Vagina (tissue), 2 donors: ENCODE results near the gene SLC1A2. TPM values are rescaled to one million over a fixed set of nuclear protein-coding genes. Genes with fewer than 3 reads are reported as not detected.

Source experiments
- DNase-seq, 2 donors: peaks; one replicate each; pipeline ENCODE4 v3.0.0-alpha.2; 2017; ENCODE audit errors: extremely low spot score in 2 of 2
- H3K27ac ChIP-seq: fragments of 200-600 bp; sonication (generic); one replicate; pipeline ENCODE4 v1.5.1; 2019
- H3K27me3 ChIP-seq: fragments of 200-600 bp; sonication (generic); one replicate; pipeline ENCODE4 v1.5.1; 2019
- H3K36me3 ChIP-seq, 2 donors: fragments of 200-600 bp; sonication (generic); one replicate each; pipeline ENCODE4 v1.5.1; 2017 to 2019
- H3K4me1 ChIP-seq: fragments of 200-600 bp; sonication (generic); one replicate; pipeline ENCODE4 v1.5.1; 2019
- H3K4me3 ChIP-seq, 2 donors: fragments of 200-600 bp; sonication (generic); 1 replicate in 1 of 2; 2 replicates in 1 of 2; pipeline ENCODE4 v1.5.1; 2016 to 2019
- H3K9me3 ChIP-seq: fragments of 200-600 bp; sonication (generic); one replicate; pipeline ENCODE4 v1.5.1; 2019
- POLR2A ChIP-seq, 2 donors: fragments of 450-650 bp; IDR thresholded peaks; one replicate each; pipeline ENCODE4 v1.6.1; 2017; ENCODE audit warnings: antibody characterized with exemption in 2 of 2, mild to moderate bottlenecking in 2 of 2, moderate library complexity in 2 of 2
- POLR2AphosphoS5 ChIP-seq, 2 donors: sonication (generic); formaldehyde crosslinking; IDR thresholded peaks; one replicate each; pipeline ENCODE4 v1.9.0; 2017; ENCODE audit warnings: antibody characterized with exemption in 2 of 2, mild to moderate bottlenecking in 2 of 2, low read depth in 1 of 2; ENCODE audit not compliant: insufficient read depth in 1 of 2
- intact Hi-C: fragments of 100-400 bp; cut with DNase I; formaldehyde crosslinking; loops from one replicate; pipeline ENCODE4 v1.15.1; 2023
- small RNA-seq: library from RNA; depleted of rRNA; stranded (forward); fragments of <200 nt; gene quantifications from one replicate; pipeline ENCODE3, GENCODE V24; 2016
- total RNA-seq: library from RNA; depleted of rRNA; stranded (reverse); fragments of >200 nt; gene quantifications from one replicate; pipeline ENCODE4 v1.2.3, GENCODE V29; 2016
- TF ChIP-seq, protein P1 (sequence below), 3 experiments: fragments of 450-650 bp in 2 of 3; fragments of 200-600 bp in 1 of 3; sonication (generic) in 1 of 3; IDR thresholded peaks; one replicate each; pipeline ENCODE4 v1.5.1; 2017 to 2019; ENCODE audit warnings: antibody characterized with exemption in 3 of 3, mild to moderate bottlenecking in 2 of 3, moderate library complexity in 2 of 3

The SLC1A2 gene
- total RNA-seq, 1 donor from 2014 or later: 4.7 TPM

DNA sequence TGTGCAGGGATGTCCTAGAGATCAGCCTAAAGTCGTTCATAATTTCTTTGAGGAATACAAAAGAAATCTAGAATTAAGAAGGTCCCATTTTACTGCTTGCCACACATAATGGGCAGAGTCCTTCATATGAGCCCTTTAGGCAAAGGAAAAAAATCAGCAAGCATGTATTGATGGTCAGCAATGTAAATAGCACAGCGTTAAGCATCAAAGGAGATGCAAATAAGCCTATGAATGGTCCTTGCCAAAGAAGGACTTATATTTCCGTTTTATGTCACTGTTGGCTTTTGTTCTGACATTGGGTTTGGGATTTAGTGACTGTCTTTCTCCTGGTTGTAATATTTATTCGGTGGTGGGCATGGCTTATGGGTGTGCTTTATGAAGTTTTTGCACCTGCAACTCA, 210.6 kb downstream of the SLC1A2 start:
- Histone ChIP-seq H3K4me1 (peaks cover 14% of the 10 kb centered on the region), H3K27me3 (no peaks in the 10 kb centered on the region), H3K27ac (no peak overlapping the region), H3K4me3 (no peak overlapping the region), H3K9me3 (no peaks in the 10 kb centered on the region), H3K36me3 (peaks cover 0 to 46% of the 10 kb centered on the region in 2 donors)
- intact Hi-C loops: no loop called here
- DNase-seq: no peak
- TF ChIP-seq POLR2A (IDR thresholded peaks at IDR 0.05) (no peak), POLR2AphosphoS5 (IDR thresholded peaks at IDR 0.05; ENCODE audit: insufficient read depth in 1 of 2, low read depth in 1 of 2) (no peak)
- TF ChIP-seq, protein P1, sequence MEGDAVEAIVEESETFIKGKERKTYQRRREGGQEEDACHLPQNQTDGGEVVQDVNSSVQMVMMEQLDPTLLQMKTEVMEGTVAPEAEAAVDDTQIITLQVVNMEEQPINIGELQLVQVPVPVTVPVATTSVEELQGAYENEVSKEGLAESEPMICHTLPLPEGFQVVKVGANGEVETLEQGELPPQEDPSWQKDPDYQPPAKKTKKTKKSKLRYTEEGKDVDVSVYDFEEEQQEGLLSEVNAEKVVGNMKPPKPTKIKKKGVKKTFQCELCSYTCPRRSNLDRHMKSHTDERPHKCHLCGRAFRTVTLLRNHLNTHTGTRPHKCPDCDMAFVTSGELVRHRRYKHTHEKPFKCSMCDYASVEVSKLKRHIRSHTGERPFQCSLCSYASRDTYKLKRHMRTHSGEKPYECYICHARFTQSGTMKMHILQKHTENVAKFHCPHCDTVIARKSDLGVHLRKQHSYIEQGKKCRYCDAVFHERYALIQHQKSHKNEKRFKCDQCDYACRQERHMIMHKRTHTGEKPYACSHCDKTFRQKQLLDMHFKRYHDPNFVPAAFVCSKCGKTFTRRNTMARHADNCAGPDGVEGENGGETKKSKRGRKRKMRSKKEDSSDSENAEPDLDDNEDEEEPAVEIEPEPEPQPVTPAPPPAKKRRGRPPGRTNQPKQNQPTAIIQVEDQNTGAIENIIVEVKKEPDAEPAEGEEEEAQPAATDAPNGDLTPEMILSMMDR (IDR thresholded peaks at IDR 0.05): no peak

DNA sequence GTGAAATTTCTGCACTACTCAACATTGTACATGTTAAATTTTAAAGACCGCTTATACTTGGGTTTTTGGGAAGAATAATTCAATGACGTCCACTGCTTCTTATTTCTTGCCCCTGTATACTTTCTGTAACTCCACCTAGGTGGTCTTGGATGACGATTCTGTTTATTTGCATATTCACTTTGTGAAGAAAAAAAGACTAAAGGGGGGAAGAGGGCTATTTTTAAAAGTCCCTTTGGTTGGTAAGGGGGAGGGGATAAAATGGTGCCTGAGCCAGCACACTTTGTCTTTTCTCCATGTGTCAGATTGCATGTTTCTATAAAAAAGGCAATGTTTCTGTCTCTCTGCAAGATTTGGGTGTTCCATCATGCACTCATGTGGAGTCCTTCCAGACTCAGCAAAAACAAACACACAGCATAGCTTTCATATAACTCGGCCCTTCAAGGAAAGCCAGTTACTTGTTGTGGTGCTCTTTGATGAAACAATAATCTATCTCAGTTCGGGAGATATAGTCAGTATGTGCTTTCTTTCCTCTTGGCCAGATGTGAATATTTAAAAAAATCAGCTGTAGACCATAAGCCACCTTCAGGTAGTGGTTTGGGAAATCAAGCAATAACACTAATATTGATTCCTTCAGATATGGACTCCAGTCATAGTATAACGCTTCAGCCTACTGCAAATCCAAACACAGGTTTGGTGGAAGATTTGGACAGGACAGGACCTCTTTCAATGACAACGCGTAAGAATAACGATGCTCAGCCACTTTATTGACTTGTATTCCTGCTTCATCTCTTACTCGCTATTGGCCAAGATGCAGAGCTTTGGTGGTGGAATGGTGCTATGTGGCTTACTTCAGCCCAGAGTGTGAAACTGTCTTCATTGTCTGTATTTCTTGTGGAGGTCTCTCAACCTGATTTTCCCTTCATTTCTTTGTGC, 211.6 kb downstream of the SLC1A2 start:
- Histone ChIP-seq H3K27me3 (no peaks in the 10 kb centered on the region), H3K9me3 (no peaks in the 10 kb centered on the region), H3K27ac (no peak overlapping the region), H3K4me1 (peaks cover 13% of the 10 kb centered on the region), H3K4me3 (no peak overlapping the region), H3K36me3 (peaks cover 0 to 47% of the 10 kb centered on the region in 2 donors)
- intact Hi-C loops: no loop called here
- TF ChIP-seq, protein P1 (IDR thresholded peaks at IDR 0.05): no peak
- TF ChIP-seq POLR2A (IDR thresholded peaks at IDR 0.05) (no peak), POLR2AphosphoS5 (IDR thresholded peaks at IDR 0.05; ENCODE audit: insufficient read depth in 1 of 2, low read depth in 1 of 2) (no peak)
- DNase-seq: no peak

DNA sequence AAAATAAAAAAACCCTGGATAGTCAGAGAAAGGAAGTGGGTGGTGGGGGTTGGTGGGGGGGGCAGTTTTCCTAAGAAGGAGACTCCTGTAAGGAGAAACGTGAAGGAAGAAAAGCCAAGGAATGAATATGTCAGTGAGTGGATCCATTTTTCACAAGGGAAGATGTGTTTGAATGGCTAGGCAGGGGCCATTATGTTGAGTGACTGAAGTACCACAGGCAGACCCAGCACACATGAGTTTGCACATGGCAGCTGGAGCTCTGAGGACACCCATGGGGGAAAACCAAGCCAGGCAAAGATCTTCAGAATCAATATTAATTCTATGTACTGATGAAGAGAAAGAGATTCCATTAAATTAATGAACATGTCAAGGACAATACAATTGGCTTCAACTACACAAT, 212.7 kb downstream of the SLC1A2 start:
- H3K36me3 ChIP-seq: peaks cover 0 to 57% of the 10 kb centered on the region in 2 donors
- H3K27ac ChIP-seq: no peak overlapping the region
- no peak for TF ChIP-seq POLR2A (IDR thresholded peaks at IDR 0.05)
- TF ChIP-seq POLR2AphosphoS5 (IDR thresholded peaks at IDR 0.05; ENCODE audit: insufficient read depth in 1 of 2, low read depth in 1 of 2): no peak
- TF ChIP-seq, protein P1 (IDR thresholded peaks at IDR 0.05): no peak
- no peak overlapping the region for H3K4me3 ChIP-seq
- intact Hi-C loops: no loop called here
- DNase-seq: no peak
- no peaks in the 10 kb centered on the region for H3K9me3 ChIP-seq
- H3K27me3 ChIP-seq: no peaks in the 10 kb centered on the region
- H3K4me1 ChIP-seq: peaks cover 2% of the 10 kb centered on the region

DNA sequence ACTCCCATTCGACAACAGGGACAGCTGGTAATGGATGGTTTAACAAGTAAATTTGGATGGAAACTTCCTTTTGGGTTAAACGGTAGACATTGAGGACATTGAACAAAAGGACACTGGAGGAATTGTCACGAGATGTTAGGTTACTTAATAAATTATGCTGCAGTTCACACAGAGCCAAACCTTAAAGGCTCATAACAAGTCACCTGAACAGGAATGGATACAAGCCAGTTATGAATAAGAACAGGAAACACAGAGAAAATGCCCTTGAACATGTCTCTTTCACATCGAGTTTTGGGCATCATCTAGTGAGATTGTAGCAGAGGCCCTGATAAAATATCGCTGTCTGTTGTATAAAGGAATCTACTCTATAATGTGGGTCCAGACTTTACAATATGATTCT, 214.7 kb downstream of the SLC1A2 start:
- TF ChIP-seq POLR2A (IDR thresholded peaks at IDR 0.05) (no peak), POLR2AphosphoS5 (IDR thresholded peaks at IDR 0.05; ENCODE audit: insufficient read depth in 1 of 2, low read depth in 1 of 2) (no peak)
- TF ChIP-seq, protein P1 (IDR thresholded peaks at IDR 0.05): no peak
- Histone ChIP-seq H3K9me3 (no peaks in the 10 kb centered on the region), H3K27ac (no peak overlapping the region), H3K4me1 (no peaks in the 10 kb centered on the region), H3K4me3 (no peak overlapping the region), H3K27me3 (no peaks in the 10 kb centered on the region), H3K36me3 (peaks cover 0 to 57% of the 10 kb centered on the region in 2 donors)
- no peak for DNase-seq
- intact Hi-C loops: no loop called here

Small RNA genes lying within 50 kb of the gene (small RNA-seq; reads per million reads assigned to genes)
- not detected for gene AC090625.1

Other genes with a start within 250 kb of the SLC1A2 start
- gene PAMR1, start 106.1 kb upstream of the SLC1A2 start, total RNA-seq: 46.7 TPM
- 7.4 TPM for gene FJX1, start 198.9 kb upstream of the SLC1A2 start, total RNA-seq
- gene TRIM44, start 243.2 kb upstream of the SLC1A2 start, total RNA-seq: 27.7 TPM